SK-N-SH treated with all-trans-retinoic acid at 6 μM for 48 hours (cell line): ENCODE results near the gene PAK4.

Source experiments
- ATAC-seq: fragments of 200-7000 bp; cut with Tn5 transposase; 3 replicates; pipeline ENCODE4 v1.9.1; 2020; ENCODE audit warnings: mild to moderate bottlenecking, moderate library complexity
- ARNTL ChIP-seq: fragments of 450-650 bp; formaldehyde crosslinking; IDR thresholded peaks from 2 replicates; pipeline ENCODE4 v1.5.0; 2020; ENCODE audit warnings: low read depth, mild to moderate bottlenecking, moderate library complexity, borderline replicate concordance
- BACH2 ChIP-seq: fragments of 250-450 bp; sonication (Bioruptor Pico); IDR thresholded peaks from 2 replicates; pipeline ENCODE4 v1.9.0; 2021; ENCODE audit warnings: mild to moderate bottlenecking, borderline replicate concordance
- CREB5 ChIP-seq: fragments of 250-450 bp; sonication (Bioruptor Pico); IDR thresholded peaks from 2 replicates; pipeline ENCODE4 v1.5.1; 2020; ENCODE audit warnings: low read depth, mild to moderate bottlenecking, moderate library complexity
- CSDC2 ChIP-seq: fragments of 250-450 bp; sonication (Bioruptor Pico); IDR thresholded peaks from 2 replicates; pipeline ENCODE4 v1.5.0; 2020; ENCODE audit warnings: mild to moderate bottlenecking, moderate library complexity
- GLIS3 ChIP-seq: fragments of 250-450 bp; sonication (Bioruptor Pico); IDR thresholded peaks from 2 replicates; pipeline ENCODE4 v1.5.0; 2020; ENCODE audit warnings: mild to moderate bottlenecking, moderate library complexity
- ISL1 ChIP-seq: fragments of 250-450 bp; sonication (Bioruptor Pico); IDR thresholded peaks from 2 replicates; pipeline ENCODE4 v2.1.2; 2022; ENCODE audit warnings: mild to moderate bottlenecking, moderate library complexity
- OSR1 ChIP-seq: fragments of 250-450 bp; sonication (Bioruptor Pico); IDR thresholded peaks from 2 replicates; pipeline ENCODE4 v1.8.0; 2022; ENCODE audit warnings: moderate library complexity, mild to moderate bottlenecking, inconsistent platforms
- RARB ChIP-seq: fragments of 250-450 bp; sonication (Bioruptor Pico); IDR thresholded peaks from 2 replicates; pipeline ENCODE4 v1.8.0; 2021; ENCODE audit warnings: mild to moderate bottlenecking, moderate library complexity
- SNAI2 ChIP-seq: fragments of 250-450 bp; sonication (Bioruptor Pico); IDR thresholded peaks from 2 replicates; pipeline ENCODE4 v1.5.0; 2020; ENCODE audit warnings: mild to moderate bottlenecking, moderate library complexity
- TCF4 ChIP-seq: fragments of 250-450 bp; sonication (Bioruptor Pico); IDR thresholded peaks from 2 replicates; pipeline ENCODE4 v1.8.0; 2021; ENCODE audit warnings: mild to moderate bottlenecking, moderate library complexity, borderline replicate concordance
- TOX ChIP-seq: fragments of 250-450 bp; sonication (Bioruptor Pico); IDR thresholded peaks from 2 replicates; pipeline ENCODE4 v1.8.0; 2021; ENCODE audit warnings: mild to moderate bottlenecking, moderate library complexity, borderline replicate concordance
- ZC3H10 ChIP-seq: fragments of 250-450 bp; sonication (Bioruptor Pico); IDR thresholded peaks from 2 replicates; pipeline ENCODE4 v1.5.1; 2021; ENCODE audit warnings: mild to moderate bottlenecking, moderate library complexity
- ZFP3 ChIP-seq: fragments of 250-450 bp; sonication (Bioruptor Pico); IDR thresholded peaks from 2 replicates; pipeline ENCODE4 v1.5.0; 2020; ENCODE audit warnings: mild to moderate bottlenecking, moderate library complexity
- ZFP30 ChIP-seq: fragments of 450-650 bp; formaldehyde crosslinking; IDR thresholded peaks from 2 replicates; pipeline ENCODE4 v1.5.0; 2022; ENCODE audit warnings: mild to moderate bottlenecking, moderate library complexity
- ZNF565 ChIP-seq: fragments of 450-650 bp; formaldehyde crosslinking; conservative IDR thresholded peaks from 2 replicates; pipeline ENCODE4 v1.5.0; 2020; ENCODE audit warnings: low read depth, mild to moderate bottlenecking, moderate library complexity
- ZNF70 ChIP-seq: fragments of 450-650 bp; formaldehyde crosslinking; IDR thresholded peaks from 2 replicates; pipeline ENCODE4 v1.5.0; 2020; ENCODE audit warnings: mild to moderate bottlenecking, moderate library complexity
- ZNF8 ChIP-seq: fragments of 450-650 bp; formaldehyde crosslinking; IDR thresholded peaks from 2 replicates; pipeline ENCODE4 v1.5.0; 2020; ENCODE audit warnings: mild to moderate bottlenecking, moderate library complexity
- TF ChIP-seq, protein P1 (sequence below): fragments of 250-450 bp; sonication (Bioruptor Pico); IDR thresholded peaks from 2 replicates; pipeline ENCODE4 v1.5.0; 2020; ENCODE audit warnings: mild to moderate bottlenecking, moderate library complexity
- TF ChIP-seq, protein P2 (sequence below): fragments of 250-450 bp; sonication (Bioruptor Pico); IDR thresholded peaks from 2 replicates; pipeline ENCODE4 v1.8.0; 2020; ENCODE audit warnings: mild to moderate bottlenecking, moderate library complexity, borderline replicate concordance
- TF ChIP-seq, protein P3 (sequence below): fragments of 250-450 bp; sonication (Bioruptor Pico); IDR thresholded peaks from 2 replicates; pipeline ENCODE4 v1.5.1; 2021; ENCODE audit warnings: mild to moderate bottlenecking, moderate library complexity

The PAK4 gene

GRCh38 chr19:39202998-39203355 is 77.4 kb downstream of the PAK4 start:
- TF ChIP-seq, protein P1, sequence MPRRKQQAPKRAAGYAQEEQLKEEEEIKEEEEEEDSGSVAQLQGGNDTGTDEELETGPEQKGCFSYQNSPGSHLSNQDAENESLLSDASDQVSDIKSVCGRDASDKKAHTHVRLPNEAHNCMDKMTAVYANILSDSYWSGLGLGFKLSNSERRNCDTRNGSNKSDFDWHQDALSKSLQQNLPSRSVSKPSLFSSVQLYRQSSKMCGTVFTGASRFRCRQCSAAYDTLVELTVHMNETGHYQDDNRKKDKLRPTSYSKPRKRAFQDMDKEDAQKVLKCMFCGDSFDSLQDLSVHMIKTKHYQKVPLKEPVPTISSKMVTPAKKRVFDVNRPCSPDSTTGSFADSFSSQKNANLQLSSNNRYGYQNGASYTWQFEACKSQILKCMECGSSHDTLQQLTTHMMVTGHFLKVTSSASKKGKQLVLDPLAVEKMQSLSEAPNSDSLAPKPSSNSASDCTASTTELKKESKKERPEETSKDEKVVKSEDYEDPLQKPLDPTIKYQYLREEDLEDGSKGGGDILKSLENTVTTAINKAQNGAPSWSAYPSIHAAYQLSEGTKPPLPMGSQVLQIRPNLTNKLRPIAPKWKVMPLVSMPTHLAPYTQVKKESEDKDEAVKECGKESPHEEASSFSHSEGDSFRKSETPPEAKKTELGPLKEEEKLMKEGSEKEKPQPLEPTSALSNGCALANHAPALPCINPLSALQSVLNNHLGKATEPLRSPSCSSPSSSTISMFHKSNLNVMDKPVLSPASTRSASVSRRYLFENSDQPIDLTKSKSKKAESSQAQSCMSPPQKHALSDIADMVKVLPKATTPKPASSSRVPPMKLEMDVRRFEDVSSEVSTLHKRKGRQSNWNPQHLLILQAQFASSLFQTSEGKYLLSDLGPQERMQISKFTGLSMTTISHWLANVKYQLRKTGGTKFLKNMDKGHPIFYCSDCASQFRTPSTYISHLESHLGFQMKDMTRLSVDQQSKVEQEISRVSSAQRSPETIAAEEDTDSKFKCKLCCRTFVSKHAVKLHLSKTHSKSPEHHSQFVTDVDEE (CRISPR knock-in tag): no peak
- TF ChIP-seq ZFP3 (CRISPR knock-in tag) (no peak), ZNF565 (CRISPR knock-in tag) (no peak), ZNF70 (CRISPR knock-in tag) (no peak), ISL1 (CRISPR knock-in tag) (no peak), GLIS3 (no peak)
- TF ChIP-seq, all 23 proteins: peak for 0

DNA sequence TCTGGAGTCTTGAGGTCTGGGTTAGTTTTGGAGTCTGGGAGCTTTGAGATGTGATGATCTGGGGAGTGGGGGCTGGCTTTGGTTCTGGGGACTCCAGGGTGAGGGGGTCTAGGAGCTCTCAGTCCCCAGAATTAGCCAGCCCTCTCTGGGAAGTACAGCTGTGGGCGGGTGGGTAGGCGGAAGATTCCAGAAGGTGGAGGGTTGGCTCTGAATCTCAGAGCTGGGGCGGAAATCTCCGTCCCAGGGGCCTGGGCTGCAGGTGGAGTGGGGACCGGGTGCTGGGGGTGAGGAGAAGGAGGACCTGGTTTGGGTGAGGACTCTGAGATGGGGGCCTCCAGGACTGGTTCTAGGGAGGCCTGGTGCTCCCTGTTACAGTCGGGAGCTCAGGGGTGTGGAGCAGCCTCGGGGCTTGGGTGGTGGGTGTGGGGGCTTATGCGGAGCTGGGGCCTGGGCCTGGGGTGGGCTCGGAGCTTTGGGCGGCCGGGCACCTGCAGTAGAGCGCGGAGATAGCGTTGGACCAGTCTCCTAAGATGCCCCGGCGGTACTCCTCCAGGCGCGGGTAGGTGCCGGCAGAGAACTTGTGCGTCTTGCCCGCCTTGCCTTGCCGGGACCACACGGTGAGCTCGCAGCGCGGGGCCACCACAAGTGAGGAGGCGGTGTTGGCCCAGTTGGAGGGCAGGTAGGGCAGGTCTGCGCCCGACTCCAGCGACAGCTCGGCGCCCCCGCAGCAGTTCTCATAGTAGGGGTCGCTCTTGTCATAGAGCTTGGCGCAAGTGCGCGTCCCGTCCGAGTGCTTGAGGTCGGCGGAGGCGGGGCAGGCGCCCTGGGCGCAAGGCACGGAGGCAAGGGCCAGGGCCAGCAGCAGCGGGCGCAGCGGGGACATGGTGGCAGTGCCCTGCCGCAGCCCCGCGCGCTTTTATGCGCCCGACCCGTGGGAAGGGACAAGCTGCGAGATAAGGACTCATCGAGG is 78.1 kb downstream of the PAK4 start, which contains the start of gene SYCN:
Gene SYCN (minus strand): TSS at position 892 of the 970 bp plus-strand sequence. CDS start 9 bp downstream, at position 883.
- ATAC-seq: no peak
- TF ChIP-seq TOX (CRISPR knock-in tag) (no peak), OSR1 (CRISPR knock-in tag) (no peak), ARNTL (CRISPR knock-in tag) (no peak), ZFP3 (CRISPR knock-in tag) (no peak), ZNF70 (CRISPR knock-in tag) (no peak), TCF4 (CRISPR knock-in tag) (no peak), ZFP30 (CRISPR knock-in tag) (no peak), ZNF565 (CRISPR knock-in tag) (no peak), BACH2 (CRISPR knock-in tag) (no peak), CSDC2 (no peak), CREB5 (CRISPR knock-in tag) (no peak)
- TF ChIP-seq, protein P2, sequence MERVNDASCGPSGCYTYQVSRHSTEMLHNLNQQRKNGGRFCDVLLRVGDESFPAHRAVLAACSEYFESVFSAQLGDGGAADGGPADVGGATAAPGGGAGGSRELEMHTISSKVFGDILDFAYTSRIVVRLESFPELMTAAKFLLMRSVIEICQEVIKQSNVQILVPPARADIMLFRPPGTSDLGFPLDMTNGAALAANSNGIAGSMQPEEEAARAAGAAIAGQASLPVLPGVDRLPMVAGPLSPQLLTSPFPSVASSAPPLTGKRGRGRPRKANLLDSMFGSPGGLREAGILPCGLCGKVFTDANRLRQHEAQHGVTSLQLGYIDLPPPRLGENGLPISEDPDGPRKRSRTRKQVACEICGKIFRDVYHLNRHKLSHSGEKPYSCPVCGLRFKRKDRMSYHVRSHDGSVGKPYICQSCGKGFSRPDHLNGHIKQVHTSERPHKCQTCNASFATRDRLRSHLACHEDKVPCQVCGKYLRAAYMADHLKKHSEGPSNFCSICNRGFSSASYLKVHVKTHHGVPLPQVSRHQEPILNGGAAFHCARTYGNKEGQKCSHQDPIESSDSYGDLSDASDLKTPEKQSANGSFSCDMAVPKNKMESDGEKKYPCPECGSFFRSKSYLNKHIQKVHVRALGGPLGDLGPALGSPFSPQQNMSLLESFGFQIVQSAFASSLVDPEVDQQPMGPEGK (CRISPR knock-in tag): no peak
- TF ChIP-seq, protein P1 (CRISPR knock-in tag): no peak
- TF ChIP-seq, all 23 proteins: peak for 0

More at GRCh38 chr19:39202998-39203355, 77.4 kb downstream of the PAK4 start:
- ATAC-seq: no peak

DNA sequence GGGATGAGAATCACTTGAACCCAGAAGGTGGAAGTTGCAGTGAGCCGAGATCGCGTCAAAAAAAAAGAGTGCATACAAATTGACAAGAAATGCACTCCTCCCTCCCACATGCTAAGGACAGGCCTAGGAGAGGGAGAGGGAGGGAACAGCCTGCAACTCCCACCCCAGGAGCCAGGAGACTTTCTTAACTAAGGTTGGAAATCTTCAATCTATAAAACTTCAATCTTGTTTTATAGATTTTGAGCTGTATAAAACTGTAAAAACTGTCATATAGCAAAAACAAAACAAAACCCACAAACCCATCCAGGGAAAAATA is 79.8 kb downstream of the PAK4 start:
- TF ChIP-seq ZNF70 (CRISPR knock-in tag) (no peak), ZNF8 (CRISPR knock-in tag) (no peak), ZFP30 (CRISPR knock-in tag) (no peak), SNAI2 (CRISPR knock-in tag) (no peak), ISL1 (CRISPR knock-in tag) (no peak), CSDC2 (no peak), OSR1 (CRISPR knock-in tag) (no peak), ZNF565 (CRISPR knock-in tag) (no peak), TCF4 (CRISPR knock-in tag) (no peak), ZFP3 (CRISPR knock-in tag) (no peak), BACH2 (CRISPR knock-in tag) (no peak), ZC3H10 (CRISPR knock-in tag) (no peak), CREB5 (CRISPR knock-in tag) (no peak), RARB (CRISPR knock-in tag) (no peak)
- TF ChIP-seq, protein P3, sequence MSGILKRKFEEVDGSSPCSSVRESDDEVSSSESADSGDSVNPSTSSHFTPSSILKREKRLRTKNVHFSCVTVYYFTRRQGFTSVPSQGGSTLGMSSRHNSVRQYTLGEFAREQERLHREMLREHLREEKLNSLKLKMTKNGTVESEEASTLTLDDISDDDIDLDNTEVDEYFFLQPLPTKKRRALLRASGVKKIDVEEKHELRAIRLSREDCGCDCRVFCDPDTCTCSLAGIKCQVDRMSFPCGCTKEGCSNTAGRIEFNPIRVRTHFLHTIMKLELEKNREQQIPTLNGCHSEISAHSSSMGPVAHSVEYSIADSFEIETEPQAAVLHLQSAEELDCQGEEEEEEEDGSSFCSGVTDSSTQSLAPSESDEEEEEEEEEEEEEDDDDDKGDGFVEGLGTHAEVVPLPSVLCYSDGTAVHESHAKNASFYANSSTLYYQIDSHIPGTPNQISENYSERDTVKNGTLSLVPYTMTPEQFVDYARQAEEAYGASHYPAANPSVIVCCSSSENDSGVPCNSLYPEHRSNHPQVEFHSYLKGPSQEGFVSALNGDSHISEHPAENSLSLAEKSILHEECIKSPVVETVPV (CRISPR knock-in tag): no peak
- TF ChIP-seq, protein P2 (CRISPR knock-in tag): no peak
- no peak for ATAC-seq
